GM10266 (cell line): ENCODE results near the gene SLC4A3.

Experiments used
- DNase-seq: peaks from one replicate; pipeline ENCODE4 v3.0.0; 2012; ENCODE audit errors: extremely low spot score
- CTCF ChIP-seq: IDR thresholded peaks from 2 replicates; pipeline ENCODE4 v1.5.1; 2012; ENCODE audit warnings: mild to moderate bottlenecking, low read depth; ENCODE audit not compliant: control insufficient read depth, insufficient read depth; ENCODE audit errors: missing control alignments

SLC4A3 gene

GRCh38 chr2:219627103-219628100 lies at the start of gene SLC4A3:
Gene SLC4A3 (plus strand): TSS chr2:219627630. CDS start chr2:219627993, 363 bp downstream.
- no peak for TF ChIP-seq CTCF
- DNase-seq: peak; percentile 64

GRCh38 chr2:219578811-219579613 lies 48.4 kb upstream of the SLC4A3 start:
- no peak for DNase-seq

GRCh38 chr2:219581346-219581745 lies 46.1 kb upstream of the SLC4A3 start:
- no peak for TF ChIP-seq CTCF
- DNase-seq: no peak

More at GRCh38 chr2:219578811-219579613, 48.4 kb upstream of the SLC4A3 start:
- TF ChIP-seq CTCF: no peak

GRCh38 chr2:219591091-219591490 lies 36.3 kb upstream of the SLC4A3 start:
- DNase-seq: no peak
- TF ChIP-seq CTCF: no peak

GRCh38 chr2:219592736-219593135 lies 34.7 kb upstream of the SLC4A3 start:
- no peak for TF ChIP-seq CTCF
- DNase-seq: no peak

GRCh38 chr2:219593154-219593553 lies 34.3 kb upstream of the SLC4A3 start:
- no peak for TF ChIP-seq CTCF
- no peak for DNase-seq

GRCh38 chr2:219595256-219595655 lies 32.2 kb upstream of the SLC4A3 start:
- TF ChIP-seq CTCF: no peak
- DNase-seq: no peak
